Left ventricle myocardium superior (tissue), 1 donor: ENCODE data around the gene RBM3. TPM values are rescaled to one million over a fixed set of nuclear protein-coding genes. Genes with fewer than 3 reads are reported as not detected.

Experiments
- ATAC-seq: fragments of 200-7000 bp; cut with Tn5 transposase; one replicate; pipeline ENCODE4 v1.9.1; 2020; ENCODE audit warnings: mild to moderate bottlenecking, moderate library complexity
- DNase-seq: peaks from one replicate; pipeline ENCODE4 v3.0.0-alpha.2; 2020
- intact Hi-C: fragments of 100-400 bp; cut with micrococcal nuclease; formaldehyde crosslinking; loops from one replicate; pipeline ENCODE4 v1.11.0; 2022
- total RNA-seq: library from RNA; stranded (reverse); fragmentation: NEBNext Ultra II Directional; extraction: Animal tissue kit (Norgen Biotek cat#: 25700); gene quantifications from one replicate; pipeline ENCODE4 v1.2.1, GENCODE V29; 2021
- donor health status: DM: no; HTN: yes; CAD: no; lungs with severe emphysema.

Gene RBM3
- total RNA-seq, 1 donor from 2014 or later = 103 TPM

DNA sequence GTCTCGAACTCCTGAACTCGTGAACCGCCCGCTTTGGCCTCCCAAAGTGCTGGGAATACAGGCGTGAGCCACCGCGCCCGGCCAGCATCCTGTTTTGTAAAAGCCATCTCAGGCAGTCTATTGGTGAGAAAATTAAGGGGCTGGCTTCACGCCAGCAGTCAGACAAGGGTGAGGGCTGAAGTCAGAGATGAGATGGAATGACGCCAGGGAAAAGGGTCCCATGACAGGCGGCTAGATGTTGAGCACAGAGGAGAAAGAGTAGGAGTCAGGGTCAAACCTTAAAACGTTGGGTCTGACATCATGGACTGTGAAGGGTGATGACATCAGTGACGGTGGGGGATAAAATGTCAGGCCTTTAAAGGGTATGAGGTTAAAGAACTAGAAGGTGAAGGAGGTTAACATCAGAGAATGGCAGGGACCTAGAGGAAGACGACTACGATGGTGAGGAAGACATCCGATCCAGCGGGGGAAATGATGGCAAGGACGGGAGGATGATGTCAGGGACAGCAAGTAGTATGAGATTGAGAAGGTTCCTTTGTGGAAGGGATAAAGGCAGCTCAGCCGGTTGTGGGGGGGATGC is 504 bp upstream of the RBM3 start:
- DNase-seq (peak; percentile 61), ATAC-seq (no peak)
- intact Hi-C loops = no loop called here

DNA sequence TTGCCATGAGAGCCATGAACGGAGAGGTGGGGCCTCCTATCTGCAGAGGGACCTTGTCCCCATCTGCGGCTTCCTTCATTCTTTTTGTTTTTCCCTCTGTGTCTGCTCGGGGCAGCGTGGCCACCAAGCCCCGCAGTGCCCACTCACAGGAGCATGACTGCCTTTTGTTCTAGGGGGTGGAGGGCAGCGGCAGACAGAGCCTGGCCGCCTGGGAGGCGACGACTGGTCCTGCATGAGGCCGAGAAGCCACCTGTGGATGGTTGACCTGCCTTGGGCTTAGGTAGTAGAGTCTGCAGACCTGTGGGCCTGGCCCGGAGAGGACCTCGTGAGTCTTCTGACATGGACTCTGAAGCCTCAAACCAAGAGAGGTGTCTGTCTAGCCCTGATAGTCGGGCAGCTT is 1.4 kb downstream of the RBM3 start:
- intact Hi-C loops = no loop called here
- ATAC-seq (no peak), DNase-seq (no peak)

DNA sequence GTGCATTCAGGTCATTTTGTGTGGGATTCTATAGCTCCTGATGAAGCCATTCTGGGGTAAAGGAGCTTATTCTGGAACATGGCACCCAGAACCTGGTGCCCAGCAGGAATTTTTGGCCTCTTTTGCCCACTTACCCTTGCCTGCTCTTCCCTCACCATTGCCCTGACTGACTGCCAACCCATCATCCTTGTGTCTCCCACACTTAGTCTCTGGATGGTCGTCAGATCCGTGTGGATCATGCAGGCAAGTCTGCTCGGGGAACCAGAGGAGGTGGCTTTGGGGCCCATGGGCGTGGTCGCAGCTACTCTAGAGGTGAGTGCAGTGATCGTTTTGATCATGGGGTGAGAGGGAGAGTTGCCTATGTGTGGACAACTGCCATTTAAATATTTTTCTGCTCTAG is 1.8 kb downstream of the RBM3 start:
- no peak for ATAC-seq
- DNase-seq = no peak
- intact Hi-C loops = no loop called here

DNA sequence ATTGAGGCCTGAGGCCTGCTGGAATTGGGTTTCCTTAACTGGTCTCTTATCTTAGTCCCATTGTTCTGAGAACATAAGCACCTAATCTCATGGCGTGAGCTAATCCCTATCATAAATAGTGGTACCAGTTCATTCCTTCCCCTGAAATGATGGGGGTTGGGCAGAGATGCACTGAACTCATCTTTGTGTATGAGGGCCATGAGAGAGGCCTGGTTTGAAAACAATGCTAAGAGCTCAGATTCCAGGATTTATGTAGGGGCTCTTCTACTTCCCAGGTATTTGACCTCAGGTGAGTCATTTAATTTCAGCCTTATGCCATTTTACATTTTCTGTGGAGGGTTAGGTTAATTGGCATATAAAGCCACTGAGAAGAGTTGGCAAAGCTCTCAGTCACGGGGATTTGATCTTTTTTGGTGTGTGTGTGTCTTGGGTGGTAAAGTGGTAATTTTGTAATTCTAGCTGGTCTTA is 4.4 kb downstream of the RBM3 start:
- no peak for ATAC-seq
- DNase-seq = no peak
- intact Hi-C loops = no loop called here

DNA sequence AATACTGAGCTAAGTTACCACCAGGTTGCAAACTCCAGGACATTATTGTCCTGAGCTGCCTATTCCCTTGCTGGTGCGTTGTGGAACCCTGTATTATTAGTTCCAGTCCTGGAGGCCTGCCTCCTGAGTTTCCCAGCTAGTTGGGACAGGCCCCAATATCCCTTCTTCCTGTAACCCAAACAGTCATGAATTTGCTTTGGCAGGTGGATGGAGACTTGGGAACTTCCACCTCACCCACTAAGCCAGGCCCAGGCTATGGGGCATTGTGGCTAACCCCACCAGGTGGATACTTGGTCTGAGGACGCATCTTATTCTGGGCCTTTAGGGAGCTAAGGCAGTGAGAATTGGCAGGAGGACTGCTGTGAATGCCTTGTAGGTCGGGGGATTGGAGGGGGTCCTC is 5.0 kb downstream of the RBM3 start:
- no peak for DNase-seq
- intact Hi-C loops = no loop called here
- ATAC-seq = no peak

DNA sequence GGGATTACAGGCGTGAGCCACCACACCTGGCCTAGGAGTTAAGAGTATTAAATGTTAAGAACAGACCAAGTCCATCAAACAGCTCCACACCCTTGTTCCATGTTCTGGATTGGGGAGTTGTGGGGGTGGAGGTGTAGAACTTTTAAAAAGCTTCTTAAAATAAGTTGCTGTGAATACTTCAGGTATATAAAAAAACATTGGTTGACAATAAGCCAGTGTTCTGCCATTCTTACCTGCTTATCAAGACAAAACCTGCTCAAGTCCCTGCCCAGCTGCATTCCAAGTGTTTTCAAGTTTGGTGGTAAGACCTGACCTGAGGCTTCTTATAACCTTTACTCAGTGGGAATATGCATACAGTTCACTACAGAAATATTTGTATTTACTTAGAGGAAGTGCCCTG is 6.4 kb downstream of the RBM3 start:
- intact Hi-C loops = no loop called here
- DNase-seq (no peak), ATAC-seq (no peak)

DNA sequence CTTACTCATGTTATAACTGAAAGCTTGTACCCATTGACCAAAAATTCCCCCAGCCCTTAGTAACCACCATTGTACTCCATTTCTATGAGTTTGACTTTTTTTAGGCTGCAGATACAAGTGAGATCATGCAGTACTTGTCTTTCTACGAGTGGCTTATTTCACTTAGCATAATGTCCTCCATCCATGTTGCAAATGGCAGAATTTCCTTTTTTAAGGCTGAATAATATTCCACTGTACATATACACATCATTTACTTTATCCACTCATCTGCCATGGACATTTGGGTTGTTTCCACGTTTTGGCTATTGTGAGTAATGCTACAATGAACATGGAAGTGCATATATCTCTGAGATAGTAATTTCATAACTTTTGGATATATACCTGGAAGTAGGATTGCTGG is 10.4 kb downstream of the RBM3 start:
- intact Hi-C loops = no loop called here
- ATAC-seq = no peak
- DNase-seq = no peak

DNA sequence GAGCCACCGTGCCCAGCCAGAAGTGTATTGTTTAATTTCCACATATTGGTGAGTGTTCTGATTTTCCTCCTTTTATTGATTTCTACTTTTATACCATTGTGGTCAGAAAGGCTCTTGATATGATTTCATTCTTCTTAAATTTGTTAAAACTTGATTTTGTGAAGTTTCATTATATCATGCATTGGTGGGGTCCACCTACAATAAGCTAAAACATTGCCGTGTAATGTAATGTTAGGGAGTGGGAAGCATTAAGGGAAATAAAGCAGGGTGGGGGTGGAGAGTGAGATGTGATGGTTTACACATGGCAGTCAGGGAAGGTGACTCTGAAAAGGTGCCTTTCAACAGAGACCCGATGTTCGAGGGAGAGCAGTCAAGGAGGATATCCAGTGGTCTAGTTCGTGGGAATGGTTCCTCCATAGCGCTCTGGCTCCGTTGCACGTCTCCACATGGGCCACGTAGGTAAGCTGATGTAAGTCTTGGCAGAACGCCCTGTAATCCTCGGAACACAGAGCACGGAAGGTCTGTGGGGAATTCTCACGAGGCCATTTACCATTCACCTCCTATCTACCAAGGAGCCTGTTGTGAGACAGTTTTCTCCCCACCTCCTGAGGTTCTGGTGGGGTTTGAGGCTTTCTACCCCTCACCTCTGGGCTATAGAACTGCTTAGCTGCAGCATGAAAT is 15.3 kb downstream of the RBM3 start:
- intact Hi-C loops = no loop called here
- DNase-seq (no peak), ATAC-seq (peak; percentile 68)

DNA sequence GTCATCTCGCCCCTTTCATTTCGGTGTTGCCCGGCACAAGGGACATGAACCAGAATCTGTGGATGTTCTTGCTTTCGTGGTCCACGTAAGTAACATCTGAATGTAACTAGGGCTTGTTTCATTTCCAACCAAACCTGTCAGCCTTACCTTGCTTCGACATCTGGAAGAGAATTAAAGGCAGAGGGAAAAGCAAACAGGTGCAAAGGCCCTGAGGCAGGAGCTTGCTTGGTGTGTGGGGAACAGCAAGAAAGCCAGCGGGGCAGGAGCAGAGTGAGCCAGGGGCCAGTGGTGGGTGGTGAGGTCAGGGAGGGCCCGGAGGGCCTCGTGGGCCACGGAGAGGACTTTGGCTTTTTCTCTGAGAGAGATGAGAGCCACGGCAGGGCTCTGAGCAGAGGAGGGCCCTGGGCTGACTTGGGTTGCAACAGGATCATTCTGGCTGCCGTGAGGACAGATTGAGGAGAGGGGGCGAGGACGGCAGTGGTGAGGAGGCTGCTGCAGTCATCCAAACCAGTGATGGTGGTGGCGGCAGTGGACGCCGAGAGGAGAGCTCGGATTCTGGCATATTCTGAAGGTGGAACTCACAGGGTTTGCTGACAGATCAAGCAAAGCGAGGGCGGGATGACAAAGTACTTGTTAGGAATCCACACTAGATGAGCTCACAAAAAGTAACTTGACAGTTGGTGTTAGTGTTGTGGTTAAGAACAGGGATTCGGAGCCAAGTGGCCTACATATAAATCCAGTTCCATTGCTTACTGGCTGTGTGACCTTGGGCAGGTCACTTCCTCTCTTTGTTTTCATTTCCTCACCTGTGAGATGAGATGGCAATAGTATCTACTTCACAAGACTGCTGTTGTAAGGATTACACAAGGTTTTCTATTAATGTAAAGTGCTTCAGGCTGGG is 16.2 kb downstream of the RBM3 start:
- DNase-seq (no peak), ATAC-seq (no peak)
- intact Hi-C loops = no loop called here

DNA sequence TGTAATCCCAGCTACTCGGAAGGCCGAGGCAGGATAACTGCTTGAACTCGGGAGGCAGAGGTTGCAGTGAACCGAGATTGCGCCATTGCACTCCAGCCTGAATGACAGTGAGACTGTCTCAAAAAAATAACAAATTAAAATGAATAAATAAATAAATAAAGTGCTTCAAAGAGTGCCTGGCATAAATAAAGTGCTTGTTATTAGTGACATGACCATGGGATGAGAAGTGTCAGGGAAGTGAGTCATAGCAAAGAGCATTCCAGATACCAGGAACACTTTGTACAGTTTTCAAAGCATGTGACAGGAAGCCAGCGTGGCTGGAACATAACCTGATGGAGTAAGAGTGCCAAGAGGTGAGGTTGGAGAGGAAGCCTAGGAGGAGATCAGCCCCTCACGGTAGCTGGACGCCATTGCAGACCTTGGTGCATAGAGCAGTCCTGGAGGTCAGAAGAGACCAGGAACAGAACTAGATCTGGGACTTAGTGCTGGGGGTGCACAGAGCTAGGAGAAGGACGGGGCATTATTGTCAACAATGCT is 17.0 kb downstream of the RBM3 start:
- intact Hi-C loops = no loop called here
- peak; percentile 90 for ATAC-seq
- DNase-seq = no peak

DNA sequence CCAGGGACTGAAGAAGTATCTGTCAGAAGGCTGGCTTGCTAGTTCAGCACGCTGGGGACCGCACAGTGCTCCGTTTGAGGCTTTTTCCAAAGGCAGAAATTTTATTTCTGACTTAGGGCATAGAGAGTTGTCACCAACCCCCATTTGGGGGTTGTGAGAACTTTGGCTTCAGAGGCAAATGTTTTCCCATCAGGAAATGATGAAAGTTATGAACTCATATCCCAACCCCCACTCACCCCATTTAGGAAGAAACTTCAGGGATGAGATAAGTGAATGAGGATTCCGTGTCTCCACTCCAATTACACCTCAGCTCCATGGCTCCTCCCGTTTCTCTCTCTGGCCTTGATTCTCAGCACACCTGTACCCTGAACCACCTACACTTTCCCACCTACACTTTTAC is 18.7 kb downstream of the RBM3 start:
- intact Hi-C loops = no loop called here
- ATAC-seq (no peak), DNase-seq (no peak)

DNA sequence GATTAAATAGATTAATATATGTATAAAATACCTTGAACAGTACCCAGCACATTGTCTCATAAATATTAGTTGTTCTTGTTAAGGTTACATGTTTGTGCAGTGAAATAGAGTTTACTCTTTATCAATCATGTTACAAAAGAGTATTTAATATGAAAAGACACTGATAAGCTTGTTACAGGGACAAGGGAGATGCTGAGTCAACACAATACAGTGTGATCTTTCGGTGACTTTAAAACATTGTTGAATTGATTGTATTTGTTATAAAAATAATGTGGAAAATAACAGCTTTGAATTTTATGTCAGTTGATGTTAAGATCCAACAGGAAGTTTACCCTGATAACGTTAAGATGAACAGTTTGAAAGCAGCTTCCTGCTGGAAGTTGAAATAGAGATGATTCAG is 21.6 kb downstream of the RBM3 start:
- intact Hi-C loops = no loop called here
- no peak for ATAC-seq
- DNase-seq = no peak

DNA sequence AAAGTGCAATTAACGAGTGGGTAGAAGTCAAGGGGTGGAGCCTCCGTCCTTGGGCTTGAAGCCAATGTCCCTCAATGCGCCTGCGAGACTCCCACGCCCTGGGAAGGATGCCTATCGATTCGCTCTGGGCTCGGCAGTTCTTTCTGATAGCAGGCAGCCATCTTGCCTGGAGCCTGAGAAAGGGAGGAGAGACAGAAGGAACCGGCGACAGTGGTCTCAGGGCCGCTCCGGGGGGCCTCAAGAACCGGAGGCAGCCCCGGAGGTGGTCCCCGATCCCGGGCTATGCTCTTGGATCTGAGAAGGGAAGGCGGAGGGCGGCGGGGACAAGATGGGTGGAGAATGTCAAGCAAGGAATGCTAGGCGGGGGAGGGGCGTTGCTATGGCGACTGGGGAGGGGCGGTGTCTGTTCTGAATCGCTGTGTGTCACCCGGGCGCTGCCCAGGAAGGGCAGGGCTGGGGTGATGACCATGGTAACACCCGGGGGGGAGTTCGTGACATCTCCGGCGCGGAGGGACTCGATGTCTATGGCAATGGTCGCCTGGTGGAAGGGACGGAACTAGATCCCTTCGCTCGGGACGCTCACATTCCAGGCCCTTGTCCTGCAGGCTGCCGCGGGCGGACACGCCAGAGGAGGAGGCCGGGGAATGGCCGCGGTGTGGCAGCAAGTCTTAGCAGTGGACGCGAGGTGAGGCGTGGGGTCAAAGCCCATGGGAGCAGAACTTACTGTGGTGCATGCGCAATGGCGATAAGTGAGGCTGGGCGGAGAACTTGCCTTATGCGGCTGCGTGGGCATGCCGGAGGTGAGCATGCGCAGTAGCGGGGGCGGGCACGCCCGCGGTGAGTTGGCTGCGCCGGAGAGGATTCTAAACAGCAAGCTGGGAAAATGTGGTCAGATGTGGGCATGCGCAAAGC is 23.3 kb downstream of the RBM3 start, which contains the start of gene WDR13:
WDR13 (plus strand) TSS at position 140 of the 912 bp plus-strand sequence; CDS start at position 645, 505 bp downstream.
- DNase-seq (peak; percentile 93), ATAC-seq (peak; percentile 94)
- intact Hi-C loops = no loop called here

DNA sequence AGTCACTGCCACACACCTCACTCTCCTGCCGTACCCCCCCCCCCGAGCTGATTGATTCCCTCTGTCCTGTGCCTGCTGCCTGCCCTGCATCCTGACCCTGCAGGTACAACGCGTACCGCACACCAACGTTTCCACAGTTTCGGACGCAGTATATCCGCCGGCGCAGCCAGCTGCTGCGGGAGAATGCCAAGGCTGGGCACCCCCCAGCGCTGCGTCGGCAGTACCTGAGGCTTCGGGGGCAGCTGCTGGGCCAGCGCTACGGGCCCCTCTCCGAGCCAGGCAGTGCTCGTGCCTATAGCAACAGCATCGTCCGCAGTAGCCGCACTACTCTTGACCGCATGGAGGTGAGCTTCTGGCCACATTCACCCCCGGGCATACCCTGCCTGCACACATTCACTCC is 24.3 kb downstream of the RBM3 start:
- intact Hi-C loops = no loop called here
- DNase-seq (no peak), ATAC-seq (no peak)

DNA sequence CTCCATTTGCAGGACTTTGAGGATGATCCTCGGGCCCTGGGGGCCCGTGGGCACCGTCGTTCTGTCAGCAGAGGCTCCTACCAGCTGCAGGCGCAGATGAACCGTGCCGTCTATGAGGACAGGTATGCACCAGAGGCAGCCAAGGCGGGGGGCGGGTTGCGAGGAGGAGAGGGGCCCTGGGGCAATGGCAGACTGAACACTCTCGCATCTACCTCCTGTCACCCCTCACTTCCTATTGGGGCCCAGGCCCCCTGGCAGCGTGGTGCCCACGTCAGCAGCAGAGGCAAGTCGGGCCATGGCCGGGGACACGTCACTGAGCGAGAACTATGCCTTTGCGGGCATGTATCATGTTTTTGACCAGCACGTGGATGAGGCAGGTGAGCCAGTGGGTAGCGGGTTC is 25.1 kb downstream of the RBM3 start:
- intact Hi-C loops = no loop called here
- no peak for ATAC-seq

DNA sequence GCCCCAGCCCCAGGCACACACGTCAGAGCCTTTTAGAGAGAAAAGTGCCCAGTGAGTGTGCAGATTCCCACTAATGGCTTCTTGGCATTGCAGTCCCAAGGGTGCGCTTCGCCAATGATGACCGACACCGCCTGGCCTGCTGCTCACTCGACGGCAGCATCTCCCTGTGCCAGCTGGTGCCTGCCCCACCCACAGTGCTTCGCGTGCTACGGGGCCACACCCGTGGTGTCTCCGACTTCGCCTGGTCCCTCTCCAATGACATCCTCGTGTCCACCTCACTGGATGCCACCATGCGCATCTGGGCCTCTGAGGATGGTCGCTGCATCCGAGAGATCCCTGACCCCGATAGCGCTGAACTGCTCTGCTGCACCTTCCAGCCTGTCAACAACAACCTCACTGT is 25.9 kb downstream of the RBM3 start:
- ATAC-seq (no peak), DNase-seq (no peak)
- intact Hi-C loops = no loop called here

More for the DNA sequence above, 25.1 kb downstream of the RBM3 start:
- DNase-seq = no peak

DNA sequence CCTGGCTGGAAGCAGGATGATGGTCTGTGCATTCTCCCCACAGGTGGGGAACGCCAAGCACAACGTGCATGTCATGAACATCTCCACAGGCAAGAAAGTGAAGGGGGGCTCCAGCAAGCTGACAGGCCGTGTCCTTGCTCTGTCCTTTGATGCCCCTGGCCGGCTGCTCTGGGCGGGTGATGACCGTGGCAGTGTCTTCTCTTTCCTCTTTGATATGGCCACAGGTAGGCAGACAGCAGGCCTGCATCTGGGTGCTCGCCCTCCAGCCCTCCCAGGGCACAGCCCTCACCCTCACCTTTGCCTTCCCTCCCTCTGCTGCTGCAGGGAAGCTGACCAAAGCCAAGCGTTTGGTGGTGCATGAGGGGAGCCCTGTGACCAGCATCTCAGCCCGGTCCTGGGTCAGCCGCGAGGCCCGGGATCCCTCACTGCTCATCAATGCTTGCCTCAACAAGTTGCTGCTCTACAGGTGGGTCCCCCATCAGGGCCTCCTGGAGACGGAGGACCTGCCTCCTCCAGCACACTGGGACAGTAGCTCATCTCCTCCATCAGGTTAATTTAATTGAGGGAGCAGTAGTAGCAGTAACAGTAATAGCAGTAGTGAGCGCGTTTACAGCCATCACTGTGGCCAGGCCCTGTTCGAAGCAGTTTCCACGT is 27.6 kb downstream of the RBM3 start:
- ATAC-seq = no peak
- DNase-seq = no peak
- intact Hi-C loops = no loop called here

DNA sequence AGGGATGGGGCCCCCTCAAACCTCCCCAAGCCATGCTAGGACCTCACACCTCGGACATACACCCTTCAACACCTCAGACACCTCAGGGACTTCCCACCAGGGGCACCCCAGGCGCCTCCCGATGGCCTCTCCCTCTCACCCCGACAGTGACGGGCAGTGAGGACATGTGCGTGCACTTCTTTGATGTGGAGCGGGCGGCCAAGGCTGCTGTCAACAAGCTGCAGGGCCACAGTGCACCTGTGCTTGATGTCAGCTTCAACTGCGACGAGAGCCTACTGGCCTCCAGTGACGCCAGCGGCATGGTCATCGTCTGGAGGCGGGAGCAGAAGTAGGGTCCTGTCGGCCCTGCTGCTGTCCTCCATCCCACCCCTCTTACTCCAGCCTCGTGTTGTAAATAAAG is 30.4 kb downstream of the RBM3 start:
- DNase-seq = no peak
- intact Hi-C loops = no loop called here
- no peak for ATAC-seq
